Panc1 (cell line): ENCODE data around the gene SH2D1B. TPM values are rescaled to one million over a fixed set of nuclear protein-coding genes. Genes with fewer than 3 reads are reported as not detected.

Source experiments
- ATAC-seq: fragments of 200-7000 bp; cut with Tn5 transposase; 2 replicates; pipeline ENCODE4 v1.9.1; 2020; ENCODE audit warnings: mild to moderate bottlenecking, moderate library complexity
- BruUV-seq: library from RNA; stranded (reverse); fragments of 400-500 nt; replicated peaks from 2 replicates; lab custom pipeline; 2021; lab: Mats Ljungman, UMichigan
- CTCF ChIA-PET: fragments of 300-600 bp; sonication (Branson Sonifier 250); formaldehyde crosslinking; loops from one replicate; lab custom pipeline; 2022; ENCODE audit warnings: antibody characterized with exemption; lab: Charles Lee
- POLR2A ChIA-PET: fragments of 300-600 bp; sonication (Branson Sonifier 250); formaldehyde crosslinking; loops from one replicate; lab custom pipeline; 2022; ENCODE audit warnings: antibody characterized with exemption; lab: Charles Lee
- DNase-seq: peaks from one replicate; pipeline ENCODE4 v3.0.0-alpha.2; 2010; ENCODE audit warnings: low read depth, low spot score
- H3K27ac ChIP-seq: 2 replicates; pipeline ENCODE4 v1.5.1; 2011; ENCODE audit warnings: mild to moderate bottlenecking, low read length, inconsistent platforms
- H3K27me3 ChIP-seq: fragments of 200-500 bp; sonication (Bioruptor generic); 2 replicates; pipeline ENCODE4 v1.6.0; 2014; ENCODE audit warnings: low read length, inconsistent platforms; ENCODE audit not compliant: control insufficient read depth, insufficient read depth
- H3K36me3 ChIP-seq: fragments of 200-500 bp; sonication (Bioruptor generic); 2 replicates; pipeline ENCODE4 v1.5.1; 2014; ENCODE audit warnings: inconsistent platforms, mild to moderate bottlenecking, low read length, moderate library complexity; ENCODE audit not compliant: control insufficient read depth, insufficient read depth
- H3K4me1 ChIP-seq: 2 replicates; pipeline ENCODE4 v1.5.1; 2011; ENCODE audit warnings: inconsistent platforms, mild to moderate bottlenecking, low read length, moderate library complexity; ENCODE audit not compliant: control insufficient read depth, insufficient read depth
- H3K4me3 ChIP-seq, 2 experiments: 2 replicates each; pipeline ENCODE4 v1.5.1; 2011 to 2012; ENCODE audit warnings: low read depth in 2 of 2, low read length in 2 of 2, mild to moderate bottlenecking in 2 of 2, inconsistent platforms in 1 of 2, moderate library complexity in 1 of 2
- H3K9me3 ChIP-seq: fragments of 200-500 bp; sonication (Bioruptor generic); 2 replicates; pipeline ENCODE4 v1.5.1; 2014; ENCODE audit warnings: low read depth, mild to moderate bottlenecking, inconsistent platforms, low read length, moderate library complexity; ENCODE audit not compliant: control insufficient read depth, insufficient read depth
- CTCF ChIP-seq: fragments of 450-650 bp; IDR thresholded peaks from 2 replicates; pipeline ENCODE4 v1.5.1; 2017; ENCODE audit warnings: mild to moderate bottlenecking
- POLR2AphosphoS5 ChIP-seq: IDR thresholded peaks from 2 replicates; pipeline ENCODE4 v1.6.1; 2012; ENCODE audit warnings: mild to moderate bottlenecking, low read depth, low read length, moderate library complexity
- REST ChIP-seq, 2 experiments: IDR thresholded peaks; 2 replicates each; pipeline ENCODE4 v1.6.1; 2011 to 2012; ENCODE audit warnings: low read depth in 2 of 2, control low read depth in 1 of 2, low read length in 1 of 2, mild to moderate bottlenecking in 1 of 2, moderate library complexity in 1 of 2; ENCODE audit not compliant: insufficient read depth in 1 of 2
- SIN3A ChIP-seq: IDR thresholded peaks from 2 replicates; pipeline ENCODE4 v1.6.1; 2012; ENCODE audit warnings: low read depth, mild to moderate bottlenecking, low read length, moderate library complexity, borderline replicate concordance; ENCODE audit not compliant: insufficient read depth
- TCF7L2 ChIP-seq: IDR thresholded peaks from 2 replicates; pipeline ENCODE4 v1.6.1; 2011; ENCODE audit warnings: mild to moderate bottlenecking, low read depth, low read length, inconsistent platforms
- in situ Hi-C: cut with HindIII; loops from 2 replicates; pipeline ENCODE4 v1.10.0; 2016; ENCODE audit warnings: low sequenced_read_pairs, low pct_unique_long_range_greater_than_20kb
- intact Hi-C: fragments of 100-400 bp; cut with micrococcal nuclease; formaldehyde crosslinking; loops from one replicate; pipeline ENCODE4 v1.10.0; 2022; ENCODE audit not compliant: unreplicated experiment
- total RNA-seq: library from RNA; stranded (reverse); gene quantifications from one replicate; pipeline ENCODE4 v1.2.1, GENCODE V29; 2021; ENCODE audit not compliant: unreplicated experiment

Gene SH2D1B
- total RNA-seq, 1 experiment from 2014 or later = not detected

DNA sequence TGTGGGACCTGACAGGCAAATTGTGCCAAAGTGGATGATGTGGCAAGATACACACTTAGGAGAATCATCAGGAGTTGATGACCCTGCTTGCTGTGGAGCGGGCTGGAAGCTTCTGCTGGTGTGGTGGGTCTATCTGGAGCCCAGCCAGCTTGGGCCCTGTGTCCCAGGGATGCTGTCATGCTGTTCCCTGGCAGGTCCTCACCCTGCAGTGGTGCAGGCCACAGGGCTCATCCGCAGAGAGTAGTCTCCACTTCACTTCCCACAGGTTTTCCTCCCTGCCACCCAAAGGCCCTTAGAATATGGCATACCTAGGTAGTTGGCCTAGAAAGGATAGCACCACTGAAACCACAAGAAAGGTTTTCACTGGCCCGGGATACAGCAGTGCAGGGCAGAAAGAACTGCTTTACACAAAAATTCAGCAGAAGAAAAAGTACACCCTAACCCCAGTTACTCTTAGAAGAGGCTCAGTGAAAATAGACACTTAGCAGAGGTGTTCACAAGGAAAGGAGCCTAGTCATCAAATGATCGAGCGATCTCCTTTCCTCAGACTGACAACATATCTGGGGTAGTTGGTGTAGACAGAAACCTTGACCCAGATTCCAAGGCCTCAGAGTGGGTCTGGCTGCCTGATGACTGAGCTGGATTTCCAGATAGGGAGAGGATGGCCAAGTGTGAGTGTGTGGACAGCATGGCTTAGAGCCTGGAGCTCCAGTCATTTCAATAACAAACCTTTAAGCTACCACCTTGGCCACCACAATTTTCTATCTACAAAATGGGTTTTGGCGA is 31.7 kb downstream of the SH2D1B start:
- H3K27me3 ChIP-seq = no peaks in the 10 kb centered on the region

DNA sequence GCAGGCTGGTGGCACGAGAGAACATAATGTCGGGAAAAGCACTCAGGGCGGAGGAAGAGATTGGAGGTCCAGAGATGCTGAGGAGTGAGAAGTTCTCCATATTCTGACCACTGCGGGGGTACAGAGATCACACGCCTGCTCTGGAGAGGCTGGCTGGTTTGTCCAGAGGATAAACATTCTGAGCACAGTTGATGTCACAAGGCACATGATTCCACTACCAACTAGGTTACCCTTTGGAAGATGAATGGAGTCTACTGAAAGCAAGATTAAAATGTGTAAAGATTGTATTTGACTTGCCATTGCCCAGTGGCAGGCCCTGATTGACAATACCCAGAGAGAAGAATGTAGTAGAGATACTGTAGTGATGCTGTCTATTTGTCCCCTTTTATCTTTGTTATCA is 35.2 kb downstream of the SH2D1B start, which contains the start of gene SPATA46:
SPATA46 (minus strand) TSS at position 164 of the 400 bp plus-strand sequence; CDS start at position 100, 64 bp downstream.
- Histone ChIP-seq H3K36me3 (no peaks in the 10 kb centered on the region), H3K9me3 (no peaks in the 10 kb centered on the region), H3K4me1 (no peaks in the 10 kb centered on the region), H3K4me3 (no peak within 1 kb of the TSS), H3K27me3 (no peaks in the 10 kb centered on the region), H3K27ac (no peak within 1 kb of the TSS)
- CTCF ChIA-PET = no interaction called here
- intact Hi-C loops (no loop called here), in situ Hi-C loops (no loop called here)
- DNase-seq = no peak
- POLR2A ChIA-PET = no interaction called here
- no TSS peak for BruUV-seq
- ATAC-seq = no peak
- no peak for TF ChIP-seq POLR2AphosphoS5
- TF ChIP-seq REST (IDR thresholded peaks at IDR 0.05; ENCODE audit: insufficient read depth in 1 of 2, low read depth in 2 of 2, low read length in 1 of 2) = no peak
- no peak for TF ChIP-seq SIN3A
- no peak for TF ChIP-seq TCF7L2
- no peak for TF ChIP-seq CTCF

More for the DNA sequence above, 31.7 kb downstream of the SH2D1B start:
- Histone ChIP-seq H3K9me3 (no peaks in the 10 kb centered on the region), H3K27ac (no peak overlapping the region), H3K4me1 (no peaks in the 10 kb centered on the region), H3K36me3 (no peaks in the 10 kb centered on the region), H3K4me3 (no peak overlapping the region)
- in situ Hi-C loops (no loop called here), intact Hi-C loops (no loop called here)
- POLR2A ChIA-PET = interaction anchor here (0.6 kb wide), 1 partner anchor 330 kb away, joined by 4 read pairs; no protein-coding TSS in a partner anchor
- CTCF ChIA-PET = interaction anchor here (0.5 kb wide), 1 partner anchor 343 kb away, joined by 3 read pairs; no protein-coding TSS in a partner anchor
- BruUV-seq = TSS peak; percentile 9
- DNase-seq = no peak
- no peak for TF ChIP-seq POLR2AphosphoS5
- TF ChIP-seq CTCF = no peak
- no peak for TF ChIP-seq SIN3A
- no peak for TF ChIP-seq REST (IDR thresholded peaks at IDR 0.05; ENCODE audit: insufficient read depth in 1 of 2, low read depth in 2 of 2, low read length in 1 of 2)
- no peak for TF ChIP-seq TCF7L2
- ATAC-seq = no peak
